Hepatocyte (in vitro differentiated cells): ENCODE measurements around the gene NTF3. TPM values are rescaled to one million over a fixed set of nuclear protein-coding genes. Genes with fewer than 3 reads are reported as not detected.

Experiments used
- DNase-seq: peaks from one replicate; pipeline ENCODE4 v3.0.0-alpha.2; 2016; ENCODE audit warnings: low spot score
- H2AFZ ChIP-seq: fragments of 200-600 bp; sonication (generic); 2 replicates; pipeline ENCODE4 v1.6.0; 2016; ENCODE audit warnings: antibody characterized with exemption, mild to moderate bottlenecking
- H3K27ac ChIP-seq: fragments of 200-600 bp; sonication (generic); 2 replicates; pipeline ENCODE4 v1.5.1; 2016; ENCODE audit warnings: mild to moderate bottlenecking
- H3K27me3 ChIP-seq: fragments of 200-600 bp; sonication (generic); 2 replicates; pipeline ENCODE4 v1.6.1; 2016
- H3K36me3 ChIP-seq: fragments of 200-600 bp; sonication (generic); replicated peaks from 2 replicates; pipeline ENCODE4 v1.5.1; 2016; ENCODE audit warnings: low read depth; ENCODE audit not compliant: insufficient read depth
- H3K4me1 ChIP-seq: fragments of 200-600 bp; sonication (generic); 2 replicates; pipeline ENCODE4 v1.5.1; 2016; ENCODE audit warnings: mild to moderate bottlenecking, moderate library complexity; ENCODE audit not compliant: insufficient read depth
- H3K4me2 ChIP-seq: fragments of 200-600 bp; sonication (generic); 2 replicates; pipeline ENCODE4 v1.6.0; 2016
- H3K4me3 ChIP-seq: fragments of 200-600 bp; sonication (generic); 2 replicates; pipeline ENCODE4 v1.5.1; 2016; ENCODE audit warnings: mild to moderate bottlenecking
- H3K79me2 ChIP-seq: fragments of 200-600 bp; sonication (generic); 2 replicates; pipeline ENCODE4 v1.6.0; 2017; ENCODE audit warnings: mild to moderate bottlenecking
- H3K9me2 ChIP-seq: fragments of 200-600 bp; sonication (generic); replicated peaks from 2 replicates; pipeline ENCODE4 v1.6.0; 2017; ENCODE audit warnings: mild to moderate bottlenecking; ENCODE audit not compliant: insufficient read depth
- H3K9me3 ChIP-seq: fragments of 200-600 bp; sonication (generic); 2 replicates; pipeline ENCODE4 v1.5.1; 2016; ENCODE audit warnings: low read depth, mild to moderate bottlenecking
- H4K20me1 ChIP-seq: fragments of 200-600 bp; sonication (generic); 2 replicates; pipeline ENCODE4 v1.6.0; 2016; ENCODE audit warnings: mild to moderate bottlenecking; ENCODE audit not compliant: insufficient read depth, poor library complexity, severe bottlenecking
- EZH2 ChIP-seq: fragments of 200-600 bp; sonication (generic); IDR thresholded peaks from 2 replicates; pipeline ENCODE4 v1.6.1; 2016; ENCODE audit warnings: antibody characterized with exemption, mild to moderate bottlenecking, borderline replicate concordance
- EZH2phosphoT487 ChIP-seq: fragments of 200-600 bp; sonication (generic); IDR thresholded peaks from one replicate; pipeline ENCODE4 v1.6.1; 2018; ENCODE audit warnings: antibody characterized with exemption, mild to moderate bottlenecking, low read depth, moderate library complexity; ENCODE audit not compliant: unreplicated experiment, severe bottlenecking
- WGBS: methylation state at CpG from one replicate; pipeline ENCODE4 v1.1.6; 2016; ENCODE audit warnings: low lambda C conversion rate; ENCODE audit errors: missing lambda C conversion rate; 5-methylcytosine and 5-hydroxymethylcytosine counted together
- polyA plus RNA-seq: library from polyadenylated mRNA; unstranded; fragments of >200 nt; fragmentation: Nextera tagmentation; extraction: Ambion mirVana; gene quantifications from 2 replicates; pipeline ENCODE4 v1.2.1, GENCODE V29; 2016
- total RNA-seq: library from RNA; depleted of rRNA; stranded (reverse); fragments of >200 nt; gene quantifications from 2 replicates; pipeline ENCODE4 v1.2.3, GENCODE V29; 2014
- TF ChIP-seq, protein P1 (sequence below): fragments of 200-600 bp; sonication (generic); IDR thresholded peaks from 2 replicates; pipeline ENCODE4 v1.5.1; 2016; ENCODE audit warnings: antibody characterized with exemption, mild to moderate bottlenecking; ENCODE audit not compliant: poor library complexity

The NTF3 gene
- total and polyA plus RNA-seq, 2 experiments from 2014 or later: 5.0 to 7.1 TPM

DNA sequence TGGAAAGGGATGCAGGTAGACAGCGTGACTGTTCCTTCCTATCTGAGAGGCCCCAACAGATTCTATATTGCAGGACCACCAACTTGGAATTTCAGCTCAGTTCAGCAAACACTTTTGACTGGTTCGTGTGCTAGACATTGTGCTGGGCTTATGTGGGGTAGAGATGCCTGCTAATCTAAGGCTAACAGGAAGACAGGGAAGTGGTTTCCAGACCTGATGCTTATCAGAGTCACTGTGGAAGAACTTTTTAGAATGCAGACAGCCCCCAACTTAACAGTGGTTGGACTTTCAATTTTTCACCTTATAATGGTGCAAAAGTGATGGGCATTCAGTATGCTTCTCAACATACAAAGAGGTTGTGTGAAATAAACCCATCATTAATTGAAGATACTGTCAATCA is 32.2 kb downstream of the NTF3 start:
- Histone ChIP-seq H3K27me3 (no peaks in the 10 kb centered on the region), H4K20me1 (no peaks in the 10 kb centered on the region), H2AFZ (no peak overlapping the region), H3K4me1 (no peaks in the 10 kb centered on the region), H3K4me2 (no peak overlapping the region), H3K27ac (no peak overlapping the region), H3K9me2 (no peaks in the 10 kb centered on the region), H3K79me2 (peaks cover 12% of the 10 kb centered on the region), H3K4me3 (no peak overlapping the region), H3K36me3 (no peaks in the 10 kb centered on the region), H3K9me3 (no peaks in the 10 kb centered on the region)
- WGBS: 69% methylated on average over 2 of the region's 2 CpGs
- no peak for DNase-seq
- TF ChIP-seq EZH2phosphoT487: no peak

GRCh38 chr12:5465384-5465783 is 33.5 kb downstream of the NTF3 start:
- Histone ChIP-seq H3K4me2 (no peak overlapping the region), H4K20me1 (no peaks in the 10 kb centered on the region), H3K27ac (no peak overlapping the region), H3K9me2 (no peaks in the 10 kb centered on the region), H3K4me1 (no peaks in the 10 kb centered on the region), H2AFZ (no peak overlapping the region), H3K9me3 (no peaks in the 10 kb centered on the region), H3K79me2 (peaks cover 12% of the 10 kb centered on the region), H3K27me3 (no peaks in the 10 kb centered on the region), H3K36me3 (no peaks in the 10 kb centered on the region), H3K4me3 (no peak overlapping the region)
- no peak for TF ChIP-seq EZH2phosphoT487
- TF ChIP-seq, protein P1, sequence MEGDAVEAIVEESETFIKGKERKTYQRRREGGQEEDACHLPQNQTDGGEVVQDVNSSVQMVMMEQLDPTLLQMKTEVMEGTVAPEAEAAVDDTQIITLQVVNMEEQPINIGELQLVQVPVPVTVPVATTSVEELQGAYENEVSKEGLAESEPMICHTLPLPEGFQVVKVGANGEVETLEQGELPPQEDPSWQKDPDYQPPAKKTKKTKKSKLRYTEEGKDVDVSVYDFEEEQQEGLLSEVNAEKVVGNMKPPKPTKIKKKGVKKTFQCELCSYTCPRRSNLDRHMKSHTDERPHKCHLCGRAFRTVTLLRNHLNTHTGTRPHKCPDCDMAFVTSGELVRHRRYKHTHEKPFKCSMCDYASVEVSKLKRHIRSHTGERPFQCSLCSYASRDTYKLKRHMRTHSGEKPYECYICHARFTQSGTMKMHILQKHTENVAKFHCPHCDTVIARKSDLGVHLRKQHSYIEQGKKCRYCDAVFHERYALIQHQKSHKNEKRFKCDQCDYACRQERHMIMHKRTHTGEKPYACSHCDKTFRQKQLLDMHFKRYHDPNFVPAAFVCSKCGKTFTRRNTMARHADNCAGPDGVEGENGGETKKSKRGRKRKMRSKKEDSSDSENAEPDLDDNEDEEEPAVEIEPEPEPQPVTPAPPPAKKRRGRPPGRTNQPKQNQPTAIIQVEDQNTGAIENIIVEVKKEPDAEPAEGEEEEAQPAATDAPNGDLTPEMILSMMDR: no peak
- TF ChIP-seq EZH2: no peak
- DNase-seq: no peak
- 89% methylated on average over 6 of the region's 6 CpGs for WGBS

DNA sequence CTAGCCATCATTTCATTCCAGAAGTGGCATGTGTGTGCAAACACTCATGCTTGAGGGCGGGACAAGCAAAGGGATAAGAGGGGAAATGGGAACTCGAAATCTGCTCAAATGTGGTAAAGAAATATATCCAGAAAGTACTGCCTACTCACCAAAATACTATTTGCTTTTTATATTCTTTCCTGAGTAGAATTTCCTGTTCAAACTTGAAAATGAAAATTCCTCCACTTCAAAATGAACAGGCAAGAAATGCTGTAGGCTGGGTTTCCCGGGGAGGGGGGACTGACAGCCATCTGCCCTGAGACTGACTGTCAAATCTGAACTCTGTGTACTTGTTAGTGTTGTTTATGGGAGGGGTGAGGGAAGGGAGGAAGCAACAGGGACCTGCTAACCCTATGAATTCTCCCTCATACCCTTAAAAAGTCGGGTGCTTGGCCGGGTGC is 34.6 kb downstream of the NTF3 start:
- Histone ChIP-seq H3K9me2 (no peaks in the 10 kb centered on the region), H3K27me3 (no peaks in the 10 kb centered on the region), H3K9me3 (no peaks in the 10 kb centered on the region), H3K4me1 (no peaks in the 10 kb centered on the region), H2AFZ (no peak overlapping the region), H3K36me3 (no peaks in the 10 kb centered on the region), H3K27ac (no peak overlapping the region), H3K4me3 (no peak overlapping the region), H3K4me2 (no peak overlapping the region), H4K20me1 (no peaks in the 10 kb centered on the region), H3K79me2 (peaks cover 13% of the 10 kb centered on the region)
- no peak for TF ChIP-seq EZH2
- TF ChIP-seq, protein P1: no peak
- no peak for TF ChIP-seq EZH2phosphoT487
- WGBS: 71% methylated on average over 5 of the region's 5 CpGs
- DNase-seq: no peak

DNA sequence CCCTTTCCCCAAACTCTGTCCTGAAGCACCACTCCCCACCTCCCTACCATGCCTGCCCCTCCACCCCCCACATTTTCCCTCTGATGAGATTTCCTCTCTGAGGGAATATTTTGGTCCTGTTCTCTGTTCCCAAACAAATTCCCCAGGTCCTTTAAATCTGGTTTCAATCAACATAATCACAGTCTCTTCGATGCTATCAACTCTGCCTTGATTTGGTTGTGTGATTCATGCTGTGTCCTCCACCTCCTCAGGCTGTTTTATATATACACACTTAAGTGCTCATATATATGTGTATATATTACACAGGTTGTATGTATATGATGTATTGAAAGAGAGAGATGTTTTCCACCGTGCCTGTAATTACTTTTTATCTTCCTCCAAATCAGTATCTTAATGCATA is 36.0 kb downstream of the NTF3 start:
- no peaks in the 10 kb centered on the region for H3K9me2 ChIP-seq
- no peaks in the 10 kb centered on the region for H3K9me3 ChIP-seq
- no peak overlapping the region for H3K27ac ChIP-seq
- 35% methylated on average over 2 of the region's 2 CpGs for WGBS
- no peak overlapping the region for H2AFZ ChIP-seq
- no peak for TF ChIP-seq EZH2
- TF ChIP-seq EZH2phosphoT487: no peak
- TF ChIP-seq, protein P1: no peak
- H3K4me3 ChIP-seq: no peak overlapping the region
- peaks cover 12% of the 10 kb centered on the region for H3K79me2 ChIP-seq
- DNase-seq: no peak
- H3K36me3 ChIP-seq: no peaks in the 10 kb centered on the region
- no peaks in the 10 kb centered on the region for H3K4me1 ChIP-seq
- H3K4me2 ChIP-seq: no peak overlapping the region
- H4K20me1 ChIP-seq: no peaks in the 10 kb centered on the region
- H3K27me3 ChIP-seq: no peaks in the 10 kb centered on the region
